Neuronal stem cell (in vitro differentiated cells): ENCODE results near the gene STAB1.

Experiments used
- DNase-seq: peaks from one replicate; pipeline ENCODE4 v3.0.0-alpha.2; 2013; ENCODE audit warnings: low spot score
- H2AFZ ChIP-seq: one replicate; pipeline ENCODE4 v1.6.1; 2013; ENCODE audit warnings: mild to moderate bottlenecking, low read length, inconsistent platforms
- H2AK5ac ChIP-seq: 2 replicates; pipeline ENCODE4 v1.6.1; 2013; ENCODE audit warnings: low read depth, mild to moderate bottlenecking, inconsistent platforms, low read length, moderate library complexity, mixed read lengths
- H2BK120ac ChIP-seq: 2 replicates; pipeline ENCODE4 v1.6.1; 2013; ENCODE audit warnings: low read depth, mild to moderate bottlenecking, inconsistent platforms, low read length, moderate library complexity, mixed read lengths
- H2BK12ac ChIP-seq: one replicate; pipeline ENCODE4 v1.6.1; 2013; ENCODE audit warnings: low read length, inconsistent platforms
- H2BK15ac ChIP-seq: 2 replicates; pipeline ENCODE4 v1.6.1; 2013; ENCODE audit warnings: mild to moderate bottlenecking, low read length, inconsistent platforms, mixed read lengths
- H2BK5ac ChIP-seq: one replicate; pipeline ENCODE4 v1.6.1; 2013; ENCODE audit warnings: inconsistent platforms, mild to moderate bottlenecking, low read length, moderate library complexity
- H3K14ac ChIP-seq: one replicate; pipeline ENCODE4 v1.6.1; 2013; ENCODE audit warnings: low read length, inconsistent platforms
- H3K18ac ChIP-seq: 2 replicates; pipeline ENCODE4 v1.6.1; 2013; ENCODE audit warnings: low read length, inconsistent platforms
- H3K23ac ChIP-seq: 2 replicates; pipeline ENCODE4 v1.6.1; 2013; ENCODE audit warnings: low read depth, mild to moderate bottlenecking, mixed read lengths, low read length, inconsistent platforms; ENCODE audit not compliant: poor library complexity
- H3K27ac ChIP-seq: replicated peaks from 3 replicates; pipeline ENCODE4 v1.5.1; 2013; ENCODE audit warnings: low read length, inconsistent platforms
- H3K27me3 ChIP-seq, 3 experiments: 2 replicates each; pipeline ENCODE4 v1.6.1; 2013; ENCODE audit warnings: low read length in 3 of 3, mild to moderate bottlenecking in 2 of 3, inconsistent platforms in 1 of 3, low read depth in 1 of 3, mixed read lengths in 1 of 3, moderate library complexity in 1 of 3; ENCODE audit not compliant: control insufficient read depth in 3 of 3, insufficient read depth in 3 of 3
- H3K36me3 ChIP-seq, 2 donors: replicated peaks in 1 of 2; 2 replicates each; pipeline ENCODE4 v1.6.1; 2013; ENCODE audit warnings: low read length in 2 of 2; ENCODE audit not compliant: control insufficient read depth in 2 of 2, insufficient read depth in 2 of 2
- H3K4ac ChIP-seq: 2 replicates; pipeline ENCODE4 v1.6.1; 2013; ENCODE audit warnings: inconsistent platforms, mild to moderate bottlenecking, low read length, moderate library complexity
- H3K4me1 ChIP-seq, 2 donors: 1 replicate in 1 of 2; 2 replicates in 1 of 2; pipeline ENCODE4 v1.6.1; 2013; ENCODE audit warnings: low read length in 2 of 2, low read depth in 1 of 2; ENCODE audit not compliant: control insufficient read depth in 2 of 2, insufficient read depth in 1 of 2
- H3K4me2 ChIP-seq: one replicate; pipeline ENCODE4 v1.6.1; 2013; ENCODE audit warnings: mild to moderate bottlenecking, low read length, inconsistent platforms; ENCODE audit not compliant: insufficient read depth, poor library complexity, severe bottlenecking
- H3K4me3 ChIP-seq, 2 donors: 2 replicates each; pipeline ENCODE4 v1.5.1; 2013; ENCODE audit warnings: low read length in 2 of 2, mild to moderate bottlenecking in 2 of 2, inconsistent platforms in 1 of 2, moderate library complexity in 1 of 2
- H3K79me1 ChIP-seq: one replicate; pipeline ENCODE4 v1.6.1; 2013; ENCODE audit warnings: low read depth, mild to moderate bottlenecking, inconsistent platforms, low read length, moderate library complexity
- H3K9ac ChIP-seq: one replicate; pipeline ENCODE4 v1.6.1; 2013; ENCODE audit warnings: mild to moderate bottlenecking, low read depth, low read length, inconsistent platforms; ENCODE audit not compliant: poor library complexity
- H3K9me3 ChIP-seq, 2 donors: replicated peaks in 1 of 2; 2 replicates each; pipeline versions ENCODE3 to v1.6.1; 2013; ENCODE audit warnings: low read length in 2 of 2, mild to moderate bottlenecking in 2 of 2, inconsistent platforms in 1 of 2, low read depth in 1 of 2, mixed read lengths in 1 of 2, moderate library complexity in 1 of 2; ENCODE audit not compliant: control insufficient read depth in 2 of 2, insufficient read depth in 1 of 2
- H4K8ac ChIP-seq: one replicate; pipeline ENCODE4 v1.6.1; 2013; ENCODE audit warnings: low read depth, mild to moderate bottlenecking, inconsistent platforms, low read length, moderate library complexity
- H4K91ac ChIP-seq: one replicate; pipeline ENCODE4 v1.6.1; 2013; ENCODE audit warnings: low read length, low read depth, mild to moderate bottlenecking, inconsistent platforms; ENCODE audit not compliant: poor library complexity
- WGBS, 2 donors: extraction: QIAGEN DNeasy Blood & Tissue Kit; methylation state at CpG; one replicate each; pipeline ENCODE4 v1.1.7; 2013; ENCODE audit warnings: missing lambda C conversion rate in 2 of 2, mixed read lengths in 1 of 2; ENCODE audit not compliant: insufficient read length in 2 of 2, insufficient replicate concordance in 1 of 2; ENCODE audit errors: extremely low coverage in 2 of 2; 5-methylcytosine and 5-hydroxymethylcytosine counted together

STAB1 gene

DNA sequence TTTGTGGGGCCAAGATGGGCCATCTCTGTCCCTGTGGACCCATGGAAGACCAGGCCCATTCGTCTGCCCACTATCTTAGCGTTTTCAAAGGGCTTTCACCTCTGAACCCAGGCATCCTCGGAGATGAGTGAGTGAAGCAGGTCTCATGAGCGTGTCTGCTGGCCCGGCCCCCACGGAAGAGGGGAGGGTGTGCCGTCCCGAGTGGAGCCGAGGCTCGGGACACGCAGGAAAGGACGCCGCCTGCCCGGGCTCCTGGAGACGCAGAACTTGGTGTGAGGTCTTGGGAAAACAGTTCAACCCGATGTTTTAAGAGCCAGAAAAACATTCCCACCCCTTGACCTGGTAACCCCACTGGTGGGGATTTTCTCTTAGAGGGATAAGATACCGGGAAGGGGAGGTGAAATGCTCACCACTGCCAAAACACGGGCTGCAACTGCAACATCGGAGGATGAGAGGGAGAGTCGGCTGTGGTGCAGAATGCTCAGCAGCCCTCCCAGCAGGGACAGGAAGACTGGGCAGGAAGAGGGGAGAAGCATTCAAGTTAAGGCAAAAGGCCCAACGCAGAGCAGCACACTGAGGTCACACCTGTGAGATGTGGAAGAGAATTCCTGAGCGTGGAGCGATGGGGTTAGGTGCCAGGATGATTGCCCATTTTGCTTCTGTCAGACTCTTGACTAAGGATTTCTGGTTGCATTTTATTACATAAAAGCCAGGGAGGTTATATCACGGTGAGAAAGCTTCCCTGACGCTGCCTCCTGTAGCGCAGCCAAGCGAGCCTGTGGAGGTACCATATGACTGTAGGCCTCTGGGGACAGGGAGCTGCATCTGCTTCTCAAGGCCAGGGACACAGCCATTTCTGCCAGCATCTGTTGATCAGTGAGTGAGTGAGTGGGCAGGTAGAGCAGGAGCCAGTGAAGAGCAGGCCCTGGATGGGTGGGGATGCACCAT is 14.1 kb upstream of the STAB1 start:
- peaks cover 4 to 18% of the 10 kb centered on the region in 2 donors for H3K4me1 ChIP-seq
- no peak overlapping the region for H2BK12ac ChIP-seq
- no peak overlapping the region for H4K91ac ChIP-seq
- no peak overlapping the region for H3K14ac ChIP-seq
- WGBS, 2 donors: no CpG with 5 or more reads among the region's 27 CpGs
- H3K4me3 ChIP-seq: no peak overlapping the region
- H3K27ac ChIP-seq: no peak overlapping the region
- H3K18ac ChIP-seq: no peak overlapping the region
- no peak overlapping the region for H2BK15ac ChIP-seq
- H3K27me3 ChIP-seq: no peaks in the 10 kb centered on the region
- H3K36me3 ChIP-seq: peaks cover 75 to 98% of the 10 kb centered on the region in 2 donors
- H3K9me3 ChIP-seq: no peaks in the 10 kb centered on the region
- peaks cover 1% of the 10 kb centered on the region for H3K79me1 ChIP-seq
- H2AK5ac ChIP-seq: no peak overlapping the region
- H3K4ac ChIP-seq: no peak overlapping the region
- no peak overlapping the region for H2AFZ ChIP-seq
- H3K23ac ChIP-seq: no peak overlapping the region
- H4K8ac ChIP-seq: no peak overlapping the region
- no peak overlapping the region for H2BK5ac ChIP-seq
- DNase-seq: no peak
- no peak overlapping the region for H3K4me2 ChIP-seq
- no peak overlapping the region for H3K9ac ChIP-seq
- H2BK120ac ChIP-seq: no peak overlapping the region

- no peak overlapping the region for H2BK5ac ChIP-seq
- peaks cover 74 to 98% of the 10 kb centered on the region in 2 donors for H3K36me3 ChIP-seq
These were observed 13.2 kb upstream of the STAB1 start for GRCh38 chr3:52481819-52482521.

GRCh38 chr3:52483081-52483480 is 12.1 kb upstream of the STAB1 start:
- no peak overlapping the region for H3K27ac ChIP-seq
- WGBS, 2 donors: no CpG with 5 or more reads among the region's 14 CpGs
- peaks cover 74 to 98% of the 10 kb centered on the region in 2 donors for H3K36me3 ChIP-seq

More at GRCh38 chr3:52481819-52482521, 13.2 kb upstream of the STAB1 start:
- no peak overlapping the region for H3K4ac ChIP-seq
- no peak overlapping the region for H3K4me3 ChIP-seq
- peaks cover 1% of the 10 kb centered on the region for H3K79me1 ChIP-seq
- H3K14ac ChIP-seq: no peak overlapping the region
- H2BK15ac ChIP-seq: no peak overlapping the region
- H3K27ac ChIP-seq: no peak overlapping the region
- no peak overlapping the region for H3K4me2 ChIP-seq
- H2AFZ ChIP-seq: no peak overlapping the region
- H3K18ac ChIP-seq: no peak overlapping the region
- no peak overlapping the region for H3K9ac ChIP-seq
- H2BK12ac ChIP-seq: no peak overlapping the region
- no peak overlapping the region for H4K8ac ChIP-seq
- peak; percentile 12 for DNase-seq
- no peak overlapping the region for H2BK120ac ChIP-seq
- no peaks in the 10 kb centered on the region for H3K27me3 ChIP-seq
- H3K23ac ChIP-seq: peak overlapping the region; percentile 82
- H3K9me3 ChIP-seq: no peaks in the 10 kb centered on the region
- no peak overlapping the region for H4K91ac ChIP-seq
- WGBS, 2 donors: no CpG with 5 or more reads among the region's 23 CpGs
- H2AK5ac ChIP-seq: no peak overlapping the region
- H3K4me1 ChIP-seq: peaks cover 4 to 18% of the 10 kb centered on the region in 2 donors

More at GRCh38 chr3:52483081-52483480, 12.1 kb upstream of the STAB1 start:
- peak overlapping the region; percentile 19 for H2BK120ac ChIP-seq
- no peak overlapping the region for H3K4me3 ChIP-seq
- no peak overlapping the region for H2BK15ac ChIP-seq
- no peak overlapping the region for H3K4ac ChIP-seq
- no peak overlapping the region for H4K8ac ChIP-seq
- H2BK5ac ChIP-seq: peak overlapping the region; percentile 26
- H4K91ac ChIP-seq: no peak overlapping the region
- no peak overlapping the region for H2AK5ac ChIP-seq
- no peak overlapping the region for H3K18ac ChIP-seq
- no peaks in the 10 kb centered on the region for H3K9me3 ChIP-seq
- no peaks in the 10 kb centered on the region for H3K27me3 ChIP-seq
- H3K79me1 ChIP-seq: peaks cover 1% of the 10 kb centered on the region
- peak overlapping the region; percentile 82 for H3K23ac ChIP-seq
- H2AFZ ChIP-seq: no peak overlapping the region
- H3K4me1 ChIP-seq: peaks cover 4 to 18% of the 10 kb centered on the region in 2 donors
- peak overlapping the region; percentile 58 for H3K14ac ChIP-seq
- H3K9ac ChIP-seq: peak overlapping the region; percentile 78
- DNase-seq: no peak
- H3K4me2 ChIP-seq: no peak overlapping the region
- H2BK12ac ChIP-seq: no peak overlapping the region
